IPS-11a (cell line): ENCODE results near the gene FBXO28.
"Not testable (repeated sequence)": the region's sequence is repeated elsewhere in the genome, so short reads cannot be mapped to it uniquely, and the experiment has no call there.

ENCODE experiments used
- H3K4me3 ChIP-seq: one replicate; pipeline ENCODE4 v1.5.1; 2013; ENCODE audit warnings: low read depth, low read length, control low read depth

The FBXO28 gene

DNA sequence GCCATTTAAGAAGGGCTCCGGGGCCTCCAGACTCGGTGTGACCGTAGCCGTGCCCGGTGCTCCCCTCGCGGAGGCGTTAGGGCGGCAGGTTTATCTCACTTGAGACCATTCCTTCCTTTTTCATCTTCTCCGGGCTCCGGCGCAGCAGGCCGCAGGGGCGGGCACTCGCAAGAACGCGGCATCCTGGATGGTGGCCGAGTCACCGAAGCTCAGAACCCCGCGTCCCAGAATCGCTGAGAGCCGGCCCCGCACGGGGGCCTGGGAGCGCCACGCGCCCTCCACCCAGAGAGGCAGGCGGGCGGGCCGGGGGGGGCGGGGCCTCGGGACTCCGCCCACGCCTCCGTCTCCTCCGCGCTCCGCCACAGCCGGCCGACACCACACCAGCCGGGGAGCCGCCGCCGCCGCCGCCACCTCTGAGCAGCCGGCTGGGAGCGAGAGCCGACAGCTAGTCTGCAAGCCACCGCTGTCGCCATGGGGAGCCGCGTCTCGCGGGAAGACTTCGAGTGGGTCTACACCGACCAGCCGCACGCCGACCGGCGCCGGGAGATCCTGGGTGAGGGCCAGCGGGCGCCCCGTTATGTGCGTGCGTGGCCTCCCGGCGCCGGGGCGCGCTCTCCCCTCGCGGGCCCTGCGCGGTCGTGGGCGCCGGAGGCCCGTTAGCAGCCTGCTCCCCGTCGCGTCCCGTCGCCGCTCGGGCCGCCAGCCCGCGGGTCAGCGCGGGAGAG, 69.1 kb downstream of the FBXO28 start, which contains the start of gene DEGS1:
Gene DEGS1 (plus strand): TSS at position 375 of the 725 bp plus-strand sequence. CDS start 97 bp downstream, at position 472.
- peak within 1 kb of the TSS; percentile 83 for H3K4me3 ChIP-seq

- H3K4me3 ChIP-seq: peak overlapping the region; percentile 83
Measured at GRCh38 chr1:224183591-224184312, 69.8 kb downstream of the FBXO28 start.

DNA sequence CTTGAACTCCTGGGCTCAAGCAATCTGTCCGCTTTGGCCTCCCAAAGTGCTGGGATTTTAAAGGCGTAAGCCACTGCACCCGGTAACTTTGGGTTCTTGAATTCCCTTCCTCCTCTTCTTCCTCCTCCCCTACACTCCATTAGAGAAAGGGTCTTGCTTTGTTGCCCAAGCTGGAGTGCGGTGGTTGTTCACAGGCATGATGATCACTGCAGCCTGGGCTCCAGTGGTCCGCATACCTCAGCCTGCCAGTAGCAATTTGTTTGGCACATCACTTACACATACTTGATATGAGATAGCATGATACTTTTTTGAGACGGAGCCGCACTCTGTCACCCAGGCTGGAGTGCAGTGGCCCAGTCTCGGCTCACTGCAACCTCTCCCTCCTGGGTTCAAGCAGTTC, 71.3 kb downstream of the FBXO28 start:
- no peak overlapping the region for H3K4me3 ChIP-seq

GRCh38 chr1:224188286-224188685, 74.4 kb downstream of the FBXO28 start:
- H3K4me3 ChIP-seq: no peak overlapping the region

DNA sequence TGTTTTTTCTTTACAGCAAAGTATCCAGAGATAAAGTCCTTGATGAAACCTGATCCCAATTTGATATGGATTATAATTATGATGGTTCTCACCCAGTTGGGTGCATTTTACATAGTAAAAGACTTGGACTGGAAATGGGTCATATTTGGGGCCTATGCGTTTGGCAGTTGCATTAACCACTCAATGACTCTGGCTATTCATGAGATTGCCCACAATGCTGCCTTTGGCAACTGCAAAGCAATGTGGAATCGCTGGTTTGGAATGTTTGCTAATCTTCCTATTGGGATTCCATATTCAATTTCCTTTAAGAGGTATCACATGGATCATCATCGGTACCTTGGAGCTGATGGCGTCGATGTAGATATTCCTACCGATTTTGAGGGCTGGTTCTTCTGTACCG, 75.7 kb downstream of the FBXO28 start:
- H3K4me3 ChIP-seq: no peak overlapping the region

DNA sequence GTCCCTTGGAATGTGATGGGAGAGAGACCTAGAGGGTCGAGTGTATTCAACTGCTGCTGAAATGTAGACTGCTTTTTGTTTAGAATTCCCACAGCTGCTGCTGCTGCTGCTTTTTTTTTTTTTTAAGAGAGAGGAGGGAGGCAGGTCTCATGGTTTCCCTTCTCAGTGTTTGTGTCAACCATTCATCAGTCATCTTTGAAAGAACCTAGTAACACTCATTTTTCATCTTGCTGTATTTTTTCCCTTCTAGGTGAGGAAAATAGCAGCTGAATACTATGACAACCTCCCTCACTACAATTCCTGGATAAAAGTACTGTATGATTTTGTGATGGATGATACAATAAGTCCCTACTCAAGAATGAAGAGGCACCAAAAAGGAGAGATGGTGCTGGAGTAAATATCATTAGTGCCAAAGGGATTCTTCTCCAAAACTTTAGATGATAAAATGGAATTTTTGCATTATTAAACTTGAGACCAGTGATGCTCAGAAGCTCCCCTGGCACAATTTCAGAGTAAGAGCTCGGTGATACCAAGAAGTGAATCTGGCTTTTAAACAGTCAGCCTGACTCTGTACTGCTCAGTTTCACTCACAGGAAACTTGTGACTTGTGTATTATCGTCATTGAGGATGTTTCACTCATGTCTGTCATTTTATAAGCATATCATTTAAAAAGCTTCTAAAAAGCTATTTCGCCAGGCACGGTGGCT, 78.3 kb downstream of the FBXO28 start:
- H3K4me3 ChIP-seq: no peak overlapping the region

DNA sequence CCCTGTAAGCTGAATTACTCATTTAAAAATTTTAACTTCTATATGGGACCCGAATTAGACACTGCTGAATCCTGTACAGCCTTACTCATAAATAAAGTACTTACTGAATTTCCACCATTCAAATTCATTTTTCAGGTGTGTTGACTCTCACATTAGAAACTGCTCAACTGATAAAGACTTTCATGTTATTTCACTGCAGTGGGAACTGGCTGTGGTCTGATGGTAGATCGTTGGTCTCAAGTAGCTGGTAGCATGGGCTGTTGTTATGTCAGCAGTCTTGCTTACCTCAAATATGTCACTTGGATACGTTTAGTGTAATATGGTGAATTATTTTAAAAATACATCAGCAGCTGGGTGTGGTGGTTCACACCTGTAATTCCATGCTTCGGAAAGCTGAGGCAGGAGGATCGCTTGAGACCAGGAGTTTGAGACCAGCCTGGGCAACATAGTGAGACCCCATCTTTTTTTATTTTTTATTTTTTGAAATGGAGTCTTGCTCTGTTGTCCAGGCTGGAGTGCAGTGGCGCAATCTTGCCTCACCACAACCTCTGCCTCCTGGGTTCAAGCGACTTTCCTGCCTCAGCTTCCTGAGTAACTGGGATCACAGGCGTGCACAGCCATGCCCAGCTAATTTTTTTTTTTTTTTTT, 79.5 kb downstream of the FBXO28 start:
- no peak overlapping the region for H3K4me3 ChIP-seq

DNA sequence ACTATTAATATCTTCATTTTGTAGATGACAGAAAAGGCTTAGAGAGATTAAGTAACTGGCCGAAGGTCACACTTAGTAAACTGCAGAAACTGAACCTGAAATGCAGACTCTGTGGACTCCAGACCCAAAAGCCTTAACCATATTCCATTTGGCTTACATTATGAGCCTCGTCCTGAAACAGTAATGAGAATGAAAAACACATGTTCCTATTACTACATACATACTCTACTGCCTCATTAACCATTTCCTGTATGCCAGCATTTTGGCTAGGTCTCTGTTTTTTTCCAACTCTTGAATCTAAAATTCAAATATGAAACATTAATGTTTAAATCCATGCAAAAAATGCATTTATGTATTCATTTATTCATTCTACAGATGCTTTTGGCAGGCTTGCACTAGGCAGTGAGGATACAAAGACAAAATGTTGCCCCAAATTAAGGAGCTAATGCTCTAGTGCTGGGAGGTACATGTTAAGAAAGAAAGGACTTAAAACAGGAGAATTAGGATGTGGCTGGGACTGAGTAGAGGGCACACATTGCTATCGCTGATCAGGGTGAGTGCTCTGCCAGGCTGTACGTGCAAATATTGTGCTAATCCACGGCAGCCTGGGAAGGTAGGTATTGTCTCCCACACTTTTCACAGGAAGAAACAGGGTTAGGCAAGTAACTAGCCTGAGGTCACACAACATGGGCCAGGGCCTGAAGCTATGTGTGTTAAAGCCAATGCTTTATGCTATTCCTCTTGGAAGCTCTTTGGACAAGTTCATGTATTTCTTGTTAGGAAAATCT, 83.1 kb downstream of the FBXO28 start:
- H3K4me3 ChIP-seq: no peak overlapping the region

GRCh38 chr1:224198572-224198971, 84.7 kb downstream of the FBXO28 start:
- H3K4me3 ChIP-seq: no peak overlapping the region

GRCh38 chr1:224199679-224200078, 85.8 kb downstream of the FBXO28 start:
- no peak overlapping the region for H3K4me3 ChIP-seq

DNA sequence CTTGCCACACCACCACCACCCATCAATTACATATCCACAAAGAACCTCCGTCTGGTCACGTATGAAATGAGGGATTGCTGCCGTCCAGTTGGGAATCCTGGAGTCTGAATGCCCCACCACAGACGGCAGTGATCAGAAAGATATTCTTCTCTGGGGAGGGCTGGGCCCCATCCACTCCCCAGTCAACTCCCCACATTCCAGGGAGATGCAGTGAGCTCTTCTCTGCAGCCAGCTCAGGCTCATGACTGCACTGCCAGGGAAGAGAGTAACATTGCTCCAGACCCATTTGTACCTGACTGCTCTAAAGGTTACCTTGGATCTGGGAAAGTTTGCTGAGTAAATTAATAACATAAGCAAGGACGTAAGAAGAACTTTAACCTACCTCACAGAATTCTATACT, 87.5 kb downstream of the FBXO28 start:
- no peak overlapping the region for H3K4me3 ChIP-seq

- no peak overlapping the region for H3K4me3 ChIP-seq
Measured at GRCh38 chr1:224201853-224202252, 87.9 kb downstream of the FBXO28 start.

DNA sequence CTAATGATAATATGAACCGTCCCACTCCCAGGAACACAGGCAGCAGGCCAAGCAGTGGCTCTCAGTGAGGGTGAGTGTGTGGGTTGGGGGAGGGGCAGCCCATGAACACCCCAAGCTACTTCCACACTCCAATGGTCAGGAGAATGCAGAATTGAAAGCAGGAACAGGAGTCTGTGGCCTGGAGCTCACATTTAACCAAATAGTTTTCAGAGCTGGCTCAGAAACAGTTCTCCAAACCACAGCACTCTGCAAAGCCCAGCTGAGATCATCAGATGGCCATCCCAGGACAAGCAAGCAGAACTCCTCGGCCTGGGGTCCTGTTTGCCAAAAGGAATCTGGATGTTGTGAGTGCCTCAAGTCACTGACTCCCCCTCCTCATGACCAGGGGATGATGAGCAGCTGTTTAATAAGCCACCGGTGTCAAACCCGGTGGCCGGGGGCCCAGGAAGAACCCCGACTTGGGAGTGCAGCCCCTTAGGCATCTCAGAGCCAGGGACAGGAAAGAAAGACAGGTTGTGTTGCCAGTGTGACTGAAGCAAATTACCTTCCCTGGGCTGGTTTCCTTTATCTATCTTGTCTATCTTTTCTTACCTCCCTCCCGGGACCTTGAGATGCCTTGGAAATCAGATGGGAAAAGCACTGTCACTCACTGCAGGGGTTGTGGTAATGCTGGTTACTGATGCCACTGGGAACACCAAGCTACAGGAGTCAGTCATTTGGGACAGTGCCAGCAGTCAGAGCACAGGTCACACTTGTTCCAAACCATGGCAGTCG, 89.5 kb downstream of the FBXO28 start:
- H3K4me3 ChIP-seq: no peak overlapping the region

DNA sequence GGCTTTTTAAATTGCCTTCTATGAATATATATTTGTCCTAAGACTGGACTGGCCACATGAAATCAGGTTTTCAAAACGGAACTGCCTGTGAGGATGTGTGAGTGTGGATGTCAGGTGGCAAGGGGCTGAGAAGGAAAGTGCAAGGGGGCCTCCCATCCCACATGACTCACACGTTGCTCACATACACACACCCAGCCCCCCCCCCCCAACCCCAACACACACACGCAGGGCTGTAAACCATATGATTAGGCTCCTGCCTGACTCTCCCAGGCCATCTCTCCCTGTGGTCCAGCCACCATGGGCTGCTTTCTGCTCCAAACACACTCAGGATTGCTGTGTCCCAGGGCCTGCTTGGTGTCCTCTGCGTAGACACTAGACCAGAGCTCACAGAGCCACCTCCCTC, 91.5 kb downstream of the FBXO28 start:
- no peak overlapping the region for H3K4me3 ChIP-seq

DNA sequence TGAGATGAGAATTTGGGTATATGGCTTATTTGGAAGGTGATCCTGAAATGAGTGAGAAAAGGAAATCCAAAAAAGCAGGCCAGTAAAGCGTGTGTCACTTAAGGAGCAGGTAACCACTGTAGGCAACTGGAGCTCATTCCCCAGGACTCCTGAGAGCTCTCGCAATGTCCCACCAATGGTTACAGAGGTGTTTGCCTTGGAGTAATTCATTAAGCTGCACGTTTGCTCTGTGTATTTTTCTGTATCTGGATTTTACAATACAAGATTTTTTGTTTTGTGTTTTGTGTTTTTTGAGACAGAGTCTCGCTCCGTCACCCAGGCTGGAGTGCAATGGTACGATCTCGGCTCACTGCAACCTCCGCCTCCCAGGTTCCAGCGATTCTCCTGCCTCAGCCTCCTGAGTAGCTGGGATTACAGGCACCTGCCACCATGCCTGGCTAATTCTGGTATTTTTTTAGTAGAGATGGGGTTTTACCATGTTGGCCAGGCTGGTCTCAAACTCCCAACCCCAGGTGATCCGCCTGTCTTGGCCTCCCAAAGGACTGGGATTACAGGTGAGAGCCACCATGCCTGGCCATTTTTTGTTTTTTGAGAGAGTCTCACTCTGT, 92.1 kb downstream of the FBXO28 start:
- H3K4me3 ChIP-seq: not testable (repeated sequence)

DNA sequence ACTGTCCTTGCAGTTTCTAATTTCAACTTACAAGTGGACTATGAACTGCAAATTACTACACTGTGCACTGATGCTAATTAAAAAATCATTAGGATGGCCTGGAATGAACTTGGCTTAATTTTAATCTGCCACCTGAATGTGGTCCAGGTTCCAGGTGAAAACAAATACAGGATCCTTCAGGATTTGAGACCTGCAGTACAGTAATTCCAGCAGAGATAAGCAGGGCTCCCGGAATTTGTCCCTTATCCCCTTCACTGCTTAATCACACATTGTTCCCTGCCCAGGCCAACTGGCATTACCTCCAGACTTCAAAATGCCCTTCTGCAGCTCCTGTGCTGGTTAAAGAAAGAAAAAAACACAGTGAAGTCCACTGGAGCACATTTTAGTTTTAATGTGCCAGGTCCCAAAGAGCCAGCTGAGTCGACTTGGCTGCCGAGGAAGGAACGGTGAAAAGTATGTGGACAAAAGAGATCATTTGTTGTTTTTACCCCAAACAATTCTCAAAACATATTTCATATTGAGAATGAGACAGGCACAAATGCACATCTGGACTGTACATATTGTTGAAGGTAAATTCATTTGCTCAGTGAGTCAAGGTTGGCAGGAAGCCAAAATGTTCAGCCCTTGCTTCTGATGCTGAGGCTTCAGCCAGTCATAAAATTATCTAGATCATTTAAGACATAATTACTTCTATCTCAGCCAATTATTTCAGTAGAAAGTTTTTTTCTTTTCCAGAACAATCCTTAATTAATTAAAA, 97.5 kb downstream of the FBXO28 start:
- no peak overlapping the region for H3K4me3 ChIP-seq
